Measurements from ENCODE around the gene PEX6.

Gene PEX6

GRCh38 chr6:42932412-42932811 lies 46.6 kb downstream of the PEX6 start:
- DNase-seq: no peak

- DNase-seq: peak; percentile 87
Observed at GRCh38 chr6:42929821-42930360, 49.1 kb downstream of the PEX6 start.

- peak; percentile 99 for DNase-seq
Observed at GRCh38 chr6:42928986-42929820, 49.8 kb downstream of the PEX6 start, which contains the start of gene CNPY3. TSS of gene CNPY3 (plus strand) at chr6:42929480. CDS start at chr6:42929571, 91 bp downstream.

GRCh38 chr6:42925248-42925857 lies 53.6 kb downstream of the PEX6 start:
- DNase-seq: no peak

- no peak for DNase-seq
Observed at GRCh38 chr6:42923666-42924065, 55.3 kb downstream of the PEX6 start.

GRCh38 chr6:42921801-42922200 lies 57.2 kb downstream of the PEX6 start:
- no peak for DNase-seq

GRCh38 chr6:42916288-42916687 lies 62.7 kb downstream of the PEX6 start:
- no peak for DNase-seq

- DNase-seq: no peak
Observed at GRCh38 chr6:42915732-42916131, 63.2 kb downstream of the PEX6 start, which contains the start of gene PTCRA. TSS of gene PTCRA (plus strand) at chr6:42916053. CDS start at chr6:42916070, 17 bp downstream.

GRCh38 chr6:42914546-42914945 lies 64.4 kb downstream of the PEX6 start:
- peak; percentile 55 for DNase-seq
